Hepatocyte (in vitro differentiated cells): ENCODE measurements around the gene XYLT1.

Experiments used
- EZH2 ChIP-seq: fragments of 200-600 bp; sonication (generic); IDR thresholded peaks from 2 replicates; pipeline ENCODE4 v1.6.1; 2016; ENCODE audit warnings: antibody characterized with exemption, mild to moderate bottlenecking, borderline replicate concordance
- TF ChIP-seq, protein P1 (sequence below): fragments of 200-600 bp; sonication (generic); IDR thresholded peaks from 2 replicates; pipeline ENCODE4 v1.5.1; 2016; ENCODE audit warnings: antibody characterized with exemption, mild to moderate bottlenecking; ENCODE audit not compliant: poor library complexity

DNA sequence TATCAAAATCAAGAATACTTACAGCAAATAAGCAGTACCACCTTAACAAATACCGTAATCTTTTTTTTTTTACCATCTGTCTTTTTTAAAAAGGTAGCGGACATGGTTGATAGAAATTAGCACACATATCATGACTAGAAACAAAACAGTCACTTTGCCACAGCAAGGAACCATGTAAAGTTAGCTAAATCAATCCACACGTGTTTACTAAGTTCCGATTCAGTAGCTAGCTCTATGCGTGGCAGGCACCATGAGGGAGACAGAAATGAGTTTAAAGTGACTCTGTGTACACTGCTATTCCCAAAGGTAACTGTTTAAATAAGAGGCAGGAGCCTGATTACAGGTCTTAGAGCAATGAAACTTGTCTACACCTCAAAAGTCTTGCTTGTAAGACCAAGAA, 108.6 kb downstream of the XYLT1 start:
- TF ChIP-seq, protein P1, sequence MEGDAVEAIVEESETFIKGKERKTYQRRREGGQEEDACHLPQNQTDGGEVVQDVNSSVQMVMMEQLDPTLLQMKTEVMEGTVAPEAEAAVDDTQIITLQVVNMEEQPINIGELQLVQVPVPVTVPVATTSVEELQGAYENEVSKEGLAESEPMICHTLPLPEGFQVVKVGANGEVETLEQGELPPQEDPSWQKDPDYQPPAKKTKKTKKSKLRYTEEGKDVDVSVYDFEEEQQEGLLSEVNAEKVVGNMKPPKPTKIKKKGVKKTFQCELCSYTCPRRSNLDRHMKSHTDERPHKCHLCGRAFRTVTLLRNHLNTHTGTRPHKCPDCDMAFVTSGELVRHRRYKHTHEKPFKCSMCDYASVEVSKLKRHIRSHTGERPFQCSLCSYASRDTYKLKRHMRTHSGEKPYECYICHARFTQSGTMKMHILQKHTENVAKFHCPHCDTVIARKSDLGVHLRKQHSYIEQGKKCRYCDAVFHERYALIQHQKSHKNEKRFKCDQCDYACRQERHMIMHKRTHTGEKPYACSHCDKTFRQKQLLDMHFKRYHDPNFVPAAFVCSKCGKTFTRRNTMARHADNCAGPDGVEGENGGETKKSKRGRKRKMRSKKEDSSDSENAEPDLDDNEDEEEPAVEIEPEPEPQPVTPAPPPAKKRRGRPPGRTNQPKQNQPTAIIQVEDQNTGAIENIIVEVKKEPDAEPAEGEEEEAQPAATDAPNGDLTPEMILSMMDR, result no peak
- TF ChIP-seq EZH2, result no peak
